ENCODE data around the gene PANK1.
"Not testable (repeated sequence)": the region's sequence is repeated elsewhere in the genome, so short reads cannot be mapped to it uniquely, and the experiment has no call there.

The PANK1 gene

DNA sequence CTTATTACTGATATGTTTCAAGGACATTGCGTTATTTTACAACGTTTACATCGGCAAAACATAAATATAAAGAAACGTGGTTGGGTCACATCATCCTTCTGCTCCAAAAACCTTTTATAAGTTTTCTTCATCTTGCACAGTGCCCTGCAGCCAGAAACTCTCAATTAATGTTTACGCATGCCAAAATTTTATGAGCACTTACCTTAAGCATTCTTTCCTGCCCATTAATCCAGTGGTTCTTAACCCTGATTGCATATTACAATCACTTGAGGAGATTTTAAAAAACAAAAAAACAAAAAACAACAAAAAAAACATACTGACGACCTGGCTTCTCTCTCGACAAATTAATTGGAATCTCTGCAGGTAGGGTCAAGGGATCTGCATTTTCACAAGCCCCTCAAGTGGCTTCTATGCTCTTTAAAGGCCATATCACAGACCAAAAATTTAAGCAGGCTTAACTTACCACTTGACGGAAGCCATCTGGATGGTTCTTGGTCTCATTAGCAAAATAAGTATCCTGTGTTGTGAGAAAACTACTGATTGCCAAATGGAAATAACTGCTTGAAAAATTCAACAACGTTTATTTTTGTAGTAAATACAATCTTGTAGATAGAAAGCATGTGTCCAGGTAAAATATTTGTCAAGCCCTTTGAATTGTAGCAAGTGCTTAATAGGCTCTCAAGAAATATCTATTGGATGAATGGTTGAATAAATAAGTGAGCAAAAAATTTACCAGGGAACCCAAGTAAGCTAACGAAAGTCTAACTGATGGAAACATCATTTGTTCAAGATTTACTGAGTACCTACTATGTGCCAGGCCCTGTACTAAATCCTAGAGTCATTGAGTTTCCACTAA is 78.7 kb downstream of the PANK1 start:
- DNase-seq: no peak

DNA sequence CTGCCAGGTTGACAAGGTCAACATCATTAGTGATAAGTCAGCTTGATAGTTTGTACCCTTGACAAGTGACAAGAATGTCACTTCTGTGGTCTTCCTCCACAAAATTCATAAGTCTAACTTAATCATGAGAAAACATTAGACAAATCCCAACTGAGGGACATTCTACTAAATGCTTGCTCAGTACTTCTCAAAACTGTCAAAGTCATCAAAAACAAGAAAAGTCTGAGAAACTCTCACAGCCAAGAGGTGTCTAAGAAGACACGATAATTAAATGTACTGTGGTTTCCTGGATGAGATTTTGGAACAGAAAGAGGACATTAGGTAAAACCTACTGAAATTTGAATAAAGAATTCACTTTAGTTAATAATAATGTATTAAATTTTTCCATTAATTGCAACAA is 79.9 kb downstream of the PANK1 start:
- no peak for DNase-seq

DNA sequence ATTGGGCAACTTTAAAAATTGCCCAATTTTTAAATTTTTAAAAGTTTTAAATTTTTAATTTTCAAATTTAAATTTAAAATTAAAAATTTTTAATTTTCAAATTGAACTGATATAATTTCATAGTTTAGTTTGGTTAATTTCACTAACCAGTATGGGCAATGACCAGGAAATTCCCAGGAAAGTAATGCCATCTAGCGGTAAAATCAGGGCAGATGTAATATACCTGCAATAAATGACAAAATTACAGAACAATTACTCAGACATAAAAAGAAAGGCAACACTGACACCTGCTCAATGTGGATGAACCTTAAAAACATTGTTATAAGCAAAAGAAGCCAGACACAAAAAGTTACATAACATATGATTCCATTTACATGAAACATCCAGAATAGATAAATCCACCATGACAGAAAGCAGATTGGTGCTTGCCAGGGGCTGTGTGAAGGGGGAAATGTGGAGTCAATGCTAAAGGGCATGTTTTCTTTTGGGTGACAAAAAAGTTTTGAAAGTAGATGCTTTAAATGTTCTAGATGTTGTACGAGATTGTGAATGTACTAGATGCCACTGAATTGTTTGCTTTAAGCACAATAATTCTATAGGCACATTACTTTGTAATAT is 81.1 kb downstream of the PANK1 start:
- DNase-seq: no peak

DNA sequence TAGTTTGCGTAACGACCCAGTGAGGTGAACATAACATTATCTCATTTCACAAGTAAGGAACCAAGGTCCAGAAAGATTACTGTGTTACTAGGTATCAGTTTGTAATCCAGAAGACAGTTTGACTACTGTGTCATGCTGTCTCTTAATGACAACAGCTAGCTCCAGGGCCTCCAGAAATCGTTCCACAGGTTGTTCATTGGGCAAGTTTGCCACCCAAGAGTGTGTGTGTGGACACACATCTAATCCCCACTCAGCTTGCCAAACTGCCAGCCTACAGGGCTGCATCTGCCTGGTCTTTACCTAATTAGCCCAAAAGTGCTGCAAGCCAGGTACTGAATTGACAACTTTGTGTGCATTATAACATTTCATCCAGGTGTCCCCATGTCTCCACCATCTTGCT is 81.7 kb downstream of the PANK1 start:
- no peak for DNase-seq

DNA sequence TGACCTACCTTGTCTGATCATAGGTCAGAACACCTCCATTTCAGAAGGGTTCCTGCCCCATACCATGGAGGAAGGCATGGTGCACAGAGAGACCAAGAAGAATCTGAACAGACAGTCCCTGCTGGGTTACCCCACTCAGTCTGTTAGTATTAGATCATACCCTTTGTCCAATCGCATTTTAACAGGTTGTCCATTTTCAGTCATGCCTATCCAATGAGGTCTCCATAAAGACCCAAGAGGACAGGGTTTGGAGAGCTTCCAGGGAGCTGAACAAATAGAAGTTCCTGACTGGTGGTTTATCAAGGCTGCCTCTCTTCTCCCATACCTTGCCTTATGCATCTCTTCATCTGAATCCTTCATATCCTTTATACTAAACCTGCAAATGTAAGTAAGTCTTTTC is 88.4 kb downstream of the PANK1 start:
- DNase-seq: no peak

DNA sequence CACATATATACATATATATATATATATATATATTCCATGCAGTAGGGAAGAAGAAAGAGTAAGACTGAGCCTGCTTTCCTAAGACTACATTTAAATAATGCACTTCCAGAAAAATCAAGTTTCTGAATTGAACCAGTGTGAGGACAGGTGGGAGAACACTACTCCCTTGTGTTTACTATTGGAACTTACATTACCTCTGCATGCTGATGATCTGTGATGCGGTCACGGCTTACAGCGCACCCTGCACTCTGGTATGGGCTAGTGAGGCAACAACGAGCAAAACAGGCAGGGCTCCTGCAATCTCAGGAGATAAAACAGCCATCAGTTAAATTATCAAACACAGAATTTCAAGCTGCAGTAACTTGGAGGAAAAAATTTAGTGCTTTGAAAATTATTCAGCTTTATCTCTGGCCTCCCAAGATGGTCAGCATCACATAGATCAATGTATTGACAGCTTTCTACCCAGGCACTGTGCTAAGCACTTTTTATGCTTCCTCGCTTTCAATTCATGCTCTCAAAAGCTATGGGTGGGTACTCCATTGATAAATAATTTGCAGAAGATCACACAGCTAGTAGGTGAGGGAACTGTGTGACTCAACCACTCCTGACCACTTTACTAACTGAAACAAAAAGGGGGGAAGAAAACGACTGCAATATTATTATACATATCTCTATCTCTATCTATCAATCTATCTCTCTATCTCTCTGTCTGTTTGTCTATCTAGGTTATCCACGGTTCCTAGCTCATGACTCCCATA is 89.2 kb downstream of the PANK1 start:
- no peak for DNase-seq

DNA sequence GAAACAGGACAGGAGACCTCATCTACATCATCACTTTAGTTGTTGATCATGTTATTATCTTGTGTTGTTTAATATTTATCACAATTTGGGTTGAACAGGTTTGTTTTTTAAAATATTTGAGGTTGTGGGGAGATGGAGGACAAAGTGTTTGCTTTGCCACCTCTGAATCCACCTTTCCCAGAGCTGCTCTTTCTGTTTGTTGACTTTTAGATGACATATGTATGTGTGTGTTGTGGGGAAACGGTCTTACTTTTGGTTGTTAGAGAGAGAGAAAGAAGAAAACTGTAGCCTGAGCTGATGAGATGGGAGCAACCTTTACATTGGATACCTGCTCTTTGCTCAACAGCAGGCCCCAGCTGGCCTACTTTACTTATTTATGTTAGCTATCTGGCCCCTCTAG is 90.6 kb downstream of the PANK1 start:
- DNase-seq: no peak

DNA sequence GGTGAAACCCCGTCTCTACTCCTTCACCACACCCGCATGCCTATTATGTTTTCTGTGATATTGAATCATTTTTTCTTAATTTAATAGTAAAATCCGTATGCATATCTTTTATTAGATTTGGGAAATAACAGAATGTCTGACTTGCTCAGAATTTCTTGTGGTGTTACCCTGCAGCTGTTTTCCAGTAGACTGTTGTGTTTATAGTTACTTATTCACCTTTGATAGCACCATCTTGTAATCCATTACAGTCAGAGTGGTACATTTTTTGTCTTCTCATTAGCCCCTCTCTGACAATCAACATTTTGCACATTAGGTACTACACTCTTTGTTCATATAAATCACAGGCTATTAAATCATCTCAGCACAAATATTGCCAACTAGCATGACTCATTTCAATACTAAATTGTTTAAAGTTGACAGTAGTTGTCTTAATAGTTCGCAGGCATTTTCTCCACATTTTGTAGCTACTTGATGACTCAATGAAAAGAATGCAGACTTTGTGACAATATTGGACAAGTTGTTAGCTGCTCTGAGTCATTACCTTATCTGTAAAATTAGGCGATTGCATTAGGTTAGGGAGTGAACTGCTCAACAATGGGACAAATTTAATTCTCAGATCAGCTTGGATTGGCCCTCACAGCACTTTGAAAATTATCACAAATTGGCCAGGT is 91.8 kb downstream of the PANK1 start:
- DNase-seq: no peak

DNA sequence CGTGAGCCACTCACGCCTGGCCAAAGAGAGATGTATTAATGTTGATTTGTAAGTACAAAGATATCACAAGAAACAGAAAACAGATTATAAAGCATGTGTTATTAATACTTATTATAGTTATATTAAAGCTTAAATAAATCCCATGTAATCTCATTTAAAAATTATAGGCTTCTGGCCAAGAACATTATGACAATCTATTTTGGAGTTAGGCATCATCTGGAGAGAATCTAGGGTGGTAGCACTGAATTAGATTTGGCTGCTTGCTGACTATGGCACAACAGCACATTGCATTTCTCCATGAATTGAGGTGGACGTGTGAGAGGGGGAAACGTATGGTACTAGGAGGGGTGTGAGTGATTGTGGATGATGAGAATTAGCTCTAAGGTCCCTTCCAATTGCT is 92.8 kb downstream of the PANK1 start:
- no peak for DNase-seq

DNA sequence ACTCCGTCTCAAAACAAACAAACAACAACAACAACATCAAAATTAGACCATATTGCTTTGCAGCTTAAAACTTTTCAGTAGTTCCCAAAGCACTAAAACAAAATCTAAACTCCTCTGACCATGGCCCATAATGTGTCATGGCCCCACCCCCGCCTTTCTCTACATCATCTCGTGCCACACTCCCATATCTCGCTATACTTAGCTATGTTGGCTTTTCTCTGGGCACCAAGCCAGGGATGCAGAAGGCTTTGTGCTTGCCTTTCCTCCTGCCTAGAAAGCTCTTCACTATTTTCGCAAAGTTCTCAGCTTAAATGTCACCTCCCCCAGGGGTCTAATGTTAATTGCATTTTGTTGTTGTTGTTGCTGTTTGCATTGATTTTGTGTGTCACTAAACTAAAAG is 94.5 kb downstream of the PANK1 start:
- no peak for DNase-seq

DNA sequence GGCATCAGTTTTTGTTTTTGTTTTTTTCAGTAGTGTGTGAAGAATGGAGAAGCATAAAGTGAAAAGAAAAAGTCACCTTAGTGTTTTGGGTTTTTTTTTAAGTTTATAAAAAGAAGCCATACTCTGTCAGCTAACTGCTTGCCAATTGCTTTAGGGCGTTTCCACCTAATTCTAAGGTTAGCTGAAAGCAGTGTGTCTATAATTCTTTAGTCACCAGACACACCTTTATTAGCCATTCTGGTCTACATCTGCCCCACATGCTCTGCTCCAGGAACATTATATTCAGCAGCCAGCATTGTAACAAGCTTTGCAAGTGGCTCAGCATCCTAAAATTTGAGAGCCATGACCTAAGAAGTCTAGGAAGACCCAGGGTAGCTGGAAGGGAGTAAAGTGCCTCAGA is 95.5 kb downstream of the PANK1 start:
- no peak for DNase-seq

DNA sequence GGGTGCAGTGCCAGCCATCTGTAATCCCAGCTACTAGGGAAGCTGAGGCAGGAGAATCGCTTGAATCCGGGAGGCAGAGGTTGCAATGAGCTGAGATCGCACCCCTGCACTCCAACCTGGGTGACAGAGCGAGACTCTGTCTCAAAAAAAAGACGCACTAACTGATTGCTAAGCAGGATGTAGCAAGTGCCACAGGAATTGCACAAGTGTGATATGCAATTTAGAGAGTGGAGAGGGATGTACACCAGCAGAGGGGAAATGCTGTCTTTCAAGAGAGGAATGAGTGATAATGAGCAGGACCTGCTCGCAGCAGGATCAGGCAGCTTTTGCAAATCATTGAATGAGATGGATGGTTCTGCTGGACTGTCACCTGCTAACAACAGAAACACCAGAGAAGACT is 96.4 kb downstream of the PANK1 start:
- no peak for DNase-seq

DNA sequence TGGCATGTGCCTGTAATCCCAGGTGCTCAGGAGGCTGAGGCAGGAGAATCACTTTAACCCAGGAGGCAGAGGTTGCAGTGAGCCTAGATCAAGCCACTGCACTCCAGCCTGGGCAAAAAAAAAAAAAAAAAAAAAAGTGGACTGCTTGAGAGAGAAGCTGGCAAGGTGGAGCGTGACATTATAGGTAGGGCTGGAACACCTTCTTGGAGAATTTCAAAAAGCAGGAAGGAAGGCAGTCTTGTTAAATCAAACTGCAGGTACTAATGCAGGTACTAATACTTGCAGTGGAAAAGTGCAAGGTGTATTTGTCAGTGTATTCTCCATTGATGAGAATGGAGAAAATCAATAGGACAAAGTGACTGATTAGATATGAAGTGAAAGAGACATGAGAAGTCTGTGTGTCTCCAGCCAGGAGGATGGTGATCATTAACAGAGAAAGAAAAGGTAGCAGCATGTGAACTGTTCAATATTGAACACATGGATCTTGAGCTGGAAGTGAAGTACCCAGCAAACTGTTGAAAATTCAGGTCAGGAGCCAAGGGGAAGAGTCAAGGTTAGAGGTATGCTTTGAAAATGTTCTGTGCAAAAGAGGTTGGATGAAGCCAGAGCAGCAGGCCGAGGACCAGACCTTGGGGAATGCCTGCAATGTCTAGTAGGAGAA is 97.1 kb downstream of the PANK1 start:
- no peak for DNase-seq

DNA sequence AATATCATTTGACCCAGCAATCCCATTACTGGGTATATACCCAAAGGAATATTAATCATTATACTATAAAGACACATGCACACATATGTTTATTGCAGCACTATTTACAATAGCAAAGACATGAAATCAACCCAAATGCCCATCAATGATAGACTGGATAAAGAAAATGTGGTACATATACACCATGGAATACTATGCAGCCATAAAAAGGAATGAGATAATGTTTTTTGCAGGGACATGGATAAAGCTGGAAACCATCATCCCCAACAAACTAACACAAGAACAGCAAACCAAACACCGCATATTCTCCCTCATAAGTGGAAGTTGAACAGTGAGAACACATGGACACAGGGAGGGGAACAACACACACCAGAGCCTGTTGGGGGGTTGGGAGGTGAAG is 98.4 kb downstream of the PANK1 start:
- not testable (repeated sequence) for DNase-seq

DNA sequence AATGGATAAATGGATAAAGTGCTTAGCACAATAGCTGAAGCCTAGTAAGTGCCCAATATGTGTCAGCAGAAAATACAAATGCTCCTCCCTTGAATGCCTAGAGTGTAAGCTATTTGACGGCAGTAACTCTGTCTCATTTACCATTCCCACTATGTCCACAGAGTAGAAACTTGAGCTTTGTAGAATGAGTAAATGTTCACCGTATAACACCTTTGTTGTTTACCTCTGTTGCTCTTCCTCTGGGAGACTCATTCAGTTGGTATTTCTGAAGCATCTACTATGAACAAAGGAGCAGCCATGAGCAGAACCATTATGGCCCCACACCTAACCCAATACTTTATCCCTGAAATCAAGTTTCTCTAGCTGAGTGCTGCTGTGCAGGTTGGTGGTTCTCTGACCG is 101.2 kb downstream of the PANK1 start:
- DNase-seq: no peak

DNA sequence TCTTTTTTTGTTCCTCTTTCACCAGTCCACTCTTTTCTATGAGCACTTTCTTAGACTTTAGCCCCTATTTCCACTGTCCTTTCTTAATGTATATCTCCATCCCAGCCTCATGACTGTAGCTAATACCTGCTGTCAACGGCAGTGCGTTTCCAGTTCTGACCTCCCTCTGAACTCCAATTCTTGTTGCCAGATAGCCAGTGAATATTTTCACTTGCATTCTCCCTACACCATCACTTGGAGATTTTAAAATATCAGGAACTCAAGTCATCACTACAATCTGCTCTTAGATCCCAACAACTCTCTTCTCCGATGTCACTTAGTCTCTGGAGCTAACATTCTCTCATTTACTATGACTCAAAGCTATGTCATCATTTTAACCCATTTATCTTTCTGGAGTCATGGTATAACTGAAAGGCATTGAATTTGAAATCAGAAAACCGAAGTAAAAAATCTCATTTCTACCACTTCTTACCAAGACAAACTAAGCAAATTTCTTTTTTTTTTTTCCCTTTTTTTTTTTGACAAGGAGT is 104.6 kb downstream of the PANK1 start:
- DNase-seq: no peak

DNA sequence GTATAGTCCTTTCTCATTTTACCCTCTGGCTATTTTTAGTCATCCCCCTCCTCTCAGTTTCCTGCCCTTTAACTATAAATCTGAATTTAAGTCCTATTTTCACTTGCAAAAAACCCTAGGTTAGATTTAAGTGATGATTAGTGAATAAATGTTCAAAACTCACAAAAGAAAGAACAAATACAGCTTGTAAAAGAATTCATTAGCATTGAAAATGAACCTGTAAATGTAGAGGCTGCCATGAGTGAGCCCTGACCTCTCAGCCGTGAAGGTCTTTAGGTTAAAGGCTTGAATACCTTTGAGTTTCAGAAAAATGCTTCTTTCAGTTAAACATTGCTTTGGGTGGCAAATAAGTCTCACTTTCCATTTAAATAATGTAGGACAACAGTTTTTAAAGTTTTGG is 107.7 kb downstream of the PANK1 start:
- no peak for DNase-seq

DNA sequence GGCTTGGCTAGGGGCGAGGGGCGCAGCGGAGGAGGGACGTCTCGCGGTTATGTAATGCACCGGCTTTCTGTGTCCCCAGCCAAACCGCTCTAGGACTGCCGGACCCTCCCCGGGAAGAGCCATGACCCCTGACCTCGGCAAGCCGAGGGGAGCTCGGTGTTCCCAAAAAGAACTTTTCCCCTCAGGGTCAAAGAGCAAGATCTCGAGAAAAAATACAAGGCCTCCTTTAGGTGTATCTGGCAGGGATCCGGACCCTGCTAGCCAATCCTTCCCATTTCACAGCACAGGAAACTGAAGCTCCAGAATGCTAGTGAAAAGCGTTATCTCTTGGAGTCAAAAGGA is 109.1 kb downstream of the PANK1 start:
- DNase-seq: no peak

DNA sequence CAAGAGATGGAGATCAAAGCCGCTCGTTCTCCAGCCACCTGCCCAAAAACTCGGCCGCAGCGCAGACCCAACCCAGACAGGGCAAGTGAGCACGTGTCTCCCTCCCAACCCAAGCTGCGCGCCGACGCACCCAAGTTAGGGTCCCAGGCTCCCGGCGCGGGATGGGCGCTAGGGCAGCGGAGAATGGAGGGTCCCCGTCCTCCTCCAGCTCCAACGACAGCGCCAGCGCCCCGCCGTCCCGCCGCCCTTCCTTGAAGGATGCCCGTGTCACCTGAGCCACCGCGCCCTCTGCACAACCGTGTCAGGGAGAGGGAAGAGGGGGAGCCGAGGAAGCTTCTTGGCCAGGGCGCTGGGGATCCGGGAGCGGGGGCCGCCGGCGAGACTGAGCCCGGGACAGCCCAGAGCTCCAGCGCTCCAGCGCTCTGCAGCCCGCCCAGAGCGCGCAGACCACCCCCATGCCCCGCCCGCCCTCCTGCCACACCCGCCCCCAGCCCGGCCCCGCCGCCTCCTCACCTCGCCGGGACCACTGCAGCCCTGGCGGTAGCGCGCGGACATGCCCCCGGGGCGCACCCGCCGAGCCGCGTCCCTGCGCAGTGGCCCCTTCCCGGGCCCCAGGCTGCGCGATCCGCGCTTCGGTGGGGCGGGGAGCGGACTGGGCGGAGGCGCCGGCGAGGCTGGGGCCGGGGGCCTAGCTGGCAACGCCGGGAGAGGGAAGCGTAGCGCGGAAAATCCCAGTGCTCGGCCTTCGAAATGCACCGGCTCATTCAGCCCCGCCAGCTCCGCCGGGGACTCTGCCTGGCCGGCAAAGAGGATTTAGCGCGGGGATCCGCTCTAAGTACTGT is 109.7 kb downstream of the PANK1 start, which contains the start of gene SLC16A12:
TSS of gene SLC16A12 (minus strand) at position 424 of the 842 bp plus-strand sequence. CDS start 73,016 bp downstream, outside the sequence.
- DNase-seq: peak; percentile 19 to 20

DNA sequence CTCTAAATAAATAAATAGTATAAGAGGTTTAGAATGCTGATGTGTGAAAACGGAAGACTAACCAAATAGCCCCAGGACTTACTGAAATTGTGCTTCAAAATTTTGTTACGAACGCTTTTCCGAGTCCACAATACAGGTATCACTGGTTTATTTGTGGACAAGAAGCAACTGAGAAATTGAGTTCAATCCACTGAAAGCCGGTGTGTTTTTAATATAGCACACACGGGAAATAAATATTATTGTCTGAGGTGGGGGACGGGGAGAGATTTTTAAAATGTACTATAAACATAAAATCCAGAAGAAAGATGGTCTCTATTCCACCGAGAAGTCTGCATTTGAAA is 110.2 kb downstream of the PANK1 start:
- no peak for DNase-seq

Measured in activated T-cell treated with anti-CD3 and anti-CD28 coated beads, Interleukin-2, amount 50 U/mL, for 48 hours (primary cell).